ENCODE data around the gene PITX2. TPM values are rescaled to one million over a fixed set of nuclear protein-coding genes. Genes with fewer than 3 reads are reported as not detected.

Gene PITX2
- total RNA-seq, 4 donors from 2014 or later: 0.34 to 1.1 (median 0.48) TPM

DNA sequence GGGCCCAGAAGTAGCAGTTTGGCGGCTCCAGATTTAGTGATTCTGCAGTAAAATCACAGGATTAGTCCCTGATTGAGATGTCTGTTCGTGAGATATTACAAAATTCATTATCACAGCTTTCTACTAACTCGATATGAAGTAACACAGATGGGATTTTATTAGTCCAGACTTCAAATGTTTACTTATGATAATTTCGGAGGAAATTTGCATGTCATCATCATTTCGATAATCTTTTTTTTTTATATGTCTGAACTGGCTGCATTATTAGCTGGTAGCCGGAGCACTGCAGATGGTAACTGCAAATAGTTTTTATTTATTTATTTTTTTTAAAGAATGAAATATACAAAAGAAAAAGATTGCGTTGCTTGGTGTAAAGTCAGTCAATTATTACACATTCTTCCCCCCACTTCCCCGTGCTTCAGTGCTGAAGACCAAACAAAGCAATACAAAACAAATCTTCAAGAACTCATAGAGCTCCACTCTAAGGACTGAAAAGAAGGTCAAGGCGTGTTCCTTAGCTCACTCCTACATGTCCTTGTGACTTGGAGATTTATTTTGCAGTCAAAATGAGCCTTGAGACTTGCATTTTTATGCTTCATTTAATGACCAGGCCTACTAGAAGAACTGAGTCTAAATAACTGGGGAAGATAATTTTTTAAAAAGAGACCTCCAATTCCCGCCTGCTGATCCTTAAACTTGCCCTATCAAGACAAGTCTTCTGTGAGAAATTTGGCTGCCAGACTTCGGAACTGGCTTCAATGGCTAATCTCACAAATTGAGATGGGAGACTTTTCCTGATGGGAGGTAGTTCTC, 11.7 kb upstream of the PITX2 start:
- intact Hi-C loops (cut with DNase I; ENCODE audit: low total_unique reads): no loop called here
- 40 to 49% methylated on average over 11 of the region's 11 CpGs for WGBS, 2 donors
- TF ChIP-seq POLR2A (IDR thresholded peaks at IDR 0.05): no peak
- no peak for TF ChIP-seq CTCF (IDR thresholded peaks at IDR 0.05)
- no peak for DNase-seq (ENCODE audit: low spot score in 2 of 2)
- no peak overlapping the region for H3K4me3 ChIP-seq (ENCODE audit: low read depth, poor library complexity, severe bottlenecking)

GRCh38 chr4:110633358-110634341, 10.8 kb upstream of the PITX2 start:
- intact Hi-C loops (cut with DNase I; ENCODE audit: low total_unique reads): no loop called here
- DNase-seq (ENCODE audit: low spot score in 2 of 2): peak in 1 of 2 donors; percentile 70
- TF ChIP-seq POLR2A (IDR thresholded peaks at IDR 0.05): no peak
- no peak for TF ChIP-seq CTCF (IDR thresholded peaks at IDR 0.05)
- WGBS, 2 donors: 26 to 37% methylated on average over 53 to 58 of the region's 59 CpGs
- H3K4me3 ChIP-seq (ENCODE audit: low read depth, poor library complexity, severe bottlenecking): no peak overlapping the region

- WGBS, 2 donors: 30 to 34% methylated on average over 47 to 58 of the region's 58 CpGs
- TF ChIP-seq POLR2A (IDR thresholded peaks at IDR 0.05): no peak
- no peak for TF ChIP-seq CTCF (IDR thresholded peaks at IDR 0.05)
- intact Hi-C loops (cut with DNase I; ENCODE audit: low total_unique reads): no loop called here
- no peak overlapping the region for H3K4me3 ChIP-seq (ENCODE audit: low read depth, poor library complexity, severe bottlenecking)
- DNase-seq (ENCODE audit: low spot score in 2 of 2): no peak
Measured at GRCh38 chr4:110632506-110633357, 9.9 kb upstream of the PITX2 start.

DNA sequence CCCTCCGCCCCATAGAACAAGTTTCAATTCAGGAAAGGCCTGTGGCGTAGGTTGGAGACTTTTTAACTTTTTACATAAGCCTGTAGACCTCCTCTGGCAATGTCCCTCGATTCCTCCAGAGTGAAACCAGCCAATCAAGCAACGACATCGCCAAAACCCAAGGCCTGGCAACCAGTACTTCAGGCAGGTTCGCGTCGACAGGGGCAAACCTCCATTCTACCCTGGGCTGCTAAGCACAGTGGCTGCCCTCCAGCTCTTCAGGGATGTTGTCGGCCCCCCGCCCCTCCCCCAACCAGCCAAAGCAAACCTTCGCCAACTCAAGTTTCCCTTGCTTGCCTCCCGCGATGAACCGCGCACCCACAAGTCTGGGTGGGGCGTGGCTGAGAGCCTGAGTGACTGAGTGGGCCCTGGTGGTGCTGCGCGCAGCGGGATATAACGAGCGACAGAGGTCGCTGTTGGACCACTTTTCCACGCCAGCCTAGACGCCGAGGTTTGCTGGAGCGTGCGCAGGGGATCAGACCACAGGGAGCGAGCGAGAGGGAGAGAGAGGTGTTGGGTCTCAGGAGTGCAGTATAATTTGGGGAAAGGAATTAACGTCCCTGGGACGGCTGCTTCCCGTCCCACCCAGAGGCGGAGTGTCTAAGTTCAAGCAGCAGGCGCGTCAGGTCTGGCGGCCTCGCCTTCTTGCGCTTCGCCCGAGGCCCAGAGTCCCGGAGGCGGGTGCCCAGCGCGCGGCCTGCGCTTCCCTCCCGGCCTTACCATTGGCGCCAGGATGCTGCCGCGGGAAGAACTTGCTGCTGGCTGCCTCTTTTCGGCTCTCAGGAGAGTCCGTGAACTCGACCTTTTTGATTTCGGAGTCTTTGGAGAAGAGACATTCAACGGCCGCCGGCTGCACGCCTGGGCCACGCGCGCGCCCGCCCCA, 9.0 kb upstream of the PITX2 start:
- TF ChIP-seq POLR2A (IDR thresholded peaks at IDR 0.05): no peak
- TF ChIP-seq CTCF (IDR thresholded peaks at IDR 0.05): no peak
- intact Hi-C loops (cut with DNase I; ENCODE audit: low total_unique reads): no loop called here
- peak; percentile 26 to 94 for DNase-seq (ENCODE audit: low spot score in 2 of 2)
- no peak overlapping the region for H3K4me3 ChIP-seq (ENCODE audit: low read depth, poor library complexity, severe bottlenecking)
- WGBS, 2 donors: 14% methylated on average over 61 to 63 of the region's 63 CpGs

All from lower leg skin (tissue), 4 donors.